H1 (cell line): ENCODE measurements around the gene CXCL3.

Source experiments
- CTCF ChIP-seq, 3 experiments: IDR thresholded peaks; 1 replicate in 2 of 3; 2 replicates in 1 of 3; pipeline versions ENCODE4 v1.5.1 to v1.6.1; 2011; ENCODE audit warnings: low read length in 3 of 3, mild to moderate bottlenecking in 3 of 3, inconsistent platforms in 2 of 3, low read depth in 1 of 3, moderate library complexity in 1 of 3; ENCODE audit not compliant: insufficient read depth in 1 of 3; ENCODE audit errors: control extremely low read depth in 1 of 3
- SIRT6 ChIP-seq: IDR thresholded peaks from one replicate; pipeline ENCODE4 v1.7.1; 2012; ENCODE audit warnings: low read length, inconsistent platforms

- TF ChIP-seq SIRT6 (no peak), CTCF (IDR thresholded peaks at IDR 0.05; ENCODE audit: control extremely low read depth in 1 of 3, insufficient read depth in 1 of 3, low read depth in 1 of 3, low read length in 3 of 3) (no peak)
These were observed 16.6 kb upstream of the CXCL3 start for GRCh38 chr4:74055096-74055495.
